Right atrium auricular region (tissue), 2 donors: ENCODE results near the gene FXYD6. TPM values are rescaled to one million over a fixed set of nuclear protein-coding genes. Genes with fewer than 3 reads are reported as not detected.
A peak's percentile ranks its signal among the peaks of the same experiment; 100 is the strongest.
"Not testable (repeated sequence)": the region's sequence is repeated elsewhere in the genome, so short reads cannot be mapped to it uniquely, and the experiment has no call there.

Source experiments
- DNase-seq: peaks from one replicate; pipeline ENCODE4 v3.0.0-alpha.2; 2019; ENCODE audit warnings: low spot score
- H3K27ac ChIP-seq, 2 donors: fragments of 200-600 bp; sonication (generic); 1 replicate in 1 of 2; 2 replicates in 1 of 2; pipeline ENCODE4 v1.5.1; 2016 to 2019
- H3K27me3 ChIP-seq, 2 donors: fragments of 200-600 bp; sonication (generic); one replicate each; pipeline versions ENCODE4 v1.5.1 to v1.6.0; 2017 to 2019
- H3K36me3 ChIP-seq: fragments of 200-600 bp; sonication (generic); one replicate; pipeline ENCODE4 v1.5.1; 2016
- H3K4me1 ChIP-seq, 2 donors: fragments of 200-600 bp; sonication (generic); one replicate each; pipeline versions ENCODE4 v1.5.1 to v1.6.0; 2017 to 2019
- H3K4me3 ChIP-seq, 2 donors: fragments of 200-600 bp; sonication (generic); 1 replicate in 1 of 2; 2 replicates in 1 of 2; pipeline ENCODE4 v1.5.1; 2017 to 2019; ENCODE audit warnings: mild to moderate bottlenecking in 1 of 2, moderate library complexity in 1 of 2
- H3K9me3 ChIP-seq, 2 donors: fragments of 200-600 bp; sonication (generic); one replicate each; pipeline ENCODE4 v1.5.1; 2019
- total RNA-seq, 2 donors: library from RNA; depleted of rRNA; stranded (reverse); fragments of >200 nt; gene quantifications; one replicate each; pipeline ENCODE4 v1.1.0, GENCODE V29; 2016
- TF ChIP-seq, protein P1 (sequence below), 2 donors: fragments of 200-600 bp; sonication (generic); IDR thresholded peaks; one replicate each; pipeline ENCODE4 v1.5.1; 2019; ENCODE audit warnings: antibody characterized with exemption in 2 of 2

The FXYD6 gene
- total RNA-seq: 10 to 100 TPM; 28.6 to 42.6 TPM

GRCh38 chr11:117876341-117877119 is at the start of gene FXYD6:
Gene FXYD6, minus strand, starts transcription at chr11:117876658. Its CDS starts 33,882 bp downstream, at chr11:117842776.
- H3K27ac ChIP-seq: peak within 1 kb of the TSS; percentile 67 to 83
- no peaks in the 10 kb centered on the region for H3K36me3 ChIP-seq
- H3K27me3 ChIP-seq: no peaks in the 10 kb centered on the region
- peak within 1 kb of the TSS; percentile 55 to 63 for H3K4me3 ChIP-seq
- peak; percentile 66 for DNase-seq
- TF ChIP-seq, protein P1, sequence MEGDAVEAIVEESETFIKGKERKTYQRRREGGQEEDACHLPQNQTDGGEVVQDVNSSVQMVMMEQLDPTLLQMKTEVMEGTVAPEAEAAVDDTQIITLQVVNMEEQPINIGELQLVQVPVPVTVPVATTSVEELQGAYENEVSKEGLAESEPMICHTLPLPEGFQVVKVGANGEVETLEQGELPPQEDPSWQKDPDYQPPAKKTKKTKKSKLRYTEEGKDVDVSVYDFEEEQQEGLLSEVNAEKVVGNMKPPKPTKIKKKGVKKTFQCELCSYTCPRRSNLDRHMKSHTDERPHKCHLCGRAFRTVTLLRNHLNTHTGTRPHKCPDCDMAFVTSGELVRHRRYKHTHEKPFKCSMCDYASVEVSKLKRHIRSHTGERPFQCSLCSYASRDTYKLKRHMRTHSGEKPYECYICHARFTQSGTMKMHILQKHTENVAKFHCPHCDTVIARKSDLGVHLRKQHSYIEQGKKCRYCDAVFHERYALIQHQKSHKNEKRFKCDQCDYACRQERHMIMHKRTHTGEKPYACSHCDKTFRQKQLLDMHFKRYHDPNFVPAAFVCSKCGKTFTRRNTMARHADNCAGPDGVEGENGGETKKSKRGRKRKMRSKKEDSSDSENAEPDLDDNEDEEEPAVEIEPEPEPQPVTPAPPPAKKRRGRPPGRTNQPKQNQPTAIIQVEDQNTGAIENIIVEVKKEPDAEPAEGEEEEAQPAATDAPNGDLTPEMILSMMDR (IDR thresholded peaks at IDR 0.05): no peak
- H3K9me3 ChIP-seq: no peaks in the 10 kb centered on the region
- H3K4me1 ChIP-seq: peaks cover 0 to 52% of the 10 kb centered on the region in 2 donors

- not testable (repeated sequence) for H3K27ac ChIP-seq, H3K36me3 ChIP-seq, H3K9me3 ChIP-seq, DNase-seq, H3K27me3 ChIP-seq, H3K4me3 ChIP-seq, H3K4me1 ChIP-seq
Observed at GRCh38 chr11:117926166-117926565, 49.7 kb upstream of the FXYD6 start.

DNA sequence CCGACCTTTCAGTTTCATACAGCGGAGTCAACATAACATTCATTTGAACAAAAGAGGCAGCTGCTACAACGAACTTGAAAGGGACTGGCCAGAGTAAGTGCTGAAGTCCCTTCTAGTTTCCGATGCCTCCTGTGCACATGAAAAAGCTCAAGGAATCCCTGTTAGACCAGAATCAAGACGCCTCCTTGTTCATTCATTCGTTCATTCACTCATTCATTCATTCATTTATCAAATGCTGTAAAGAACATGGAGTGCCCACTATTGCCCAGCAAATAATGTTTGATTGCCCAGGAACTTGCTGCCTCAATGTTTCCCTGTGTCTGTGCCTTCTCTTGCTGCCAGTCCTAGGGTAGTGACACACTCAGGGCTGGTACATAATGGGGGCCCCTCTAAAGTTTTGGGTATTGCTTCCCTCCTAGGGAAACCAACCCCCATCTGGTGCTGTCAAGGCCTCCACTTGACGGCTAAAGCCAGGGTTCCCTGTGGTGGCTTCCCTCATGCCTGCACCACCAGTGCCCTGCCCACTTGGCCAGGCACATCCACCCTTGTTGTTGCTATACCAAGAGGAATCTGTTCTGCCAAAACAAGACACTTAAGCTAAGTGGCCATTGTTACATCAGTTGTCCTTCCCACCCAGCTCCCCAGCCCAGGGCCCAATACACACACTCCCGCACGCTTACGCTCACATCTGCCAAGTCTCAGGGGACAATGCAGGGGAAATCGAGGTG is 48.9 kb upstream of the FXYD6 start:
- no peak for DNase-seq

GRCh38 chr11:117924631-117925170 is 48.2 kb upstream of the FXYD6 start:
- Histone ChIP-seq H3K27me3 (no peaks in the 10 kb centered on the region), H3K9me3 (no peaks in the 10 kb centered on the region), H3K4me3 (no peak overlapping the region), H3K36me3 (no peaks in the 10 kb centered on the region), H3K4me1 (no peaks in the 10 kb centered on the region), H3K27ac (no peak overlapping the region)
- DNase-seq: no peak
- TF ChIP-seq, protein P1 (IDR thresholded peaks at IDR 0.05): no peak

More for the DNA sequence above, 48.9 kb upstream of the FXYD6 start:
- no peaks in the 10 kb centered on the region for H3K36me3 ChIP-seq
- no peaks in the 10 kb centered on the region for H3K9me3 ChIP-seq
- TF ChIP-seq, protein P1 (IDR thresholded peaks at IDR 0.05): no peak
- H3K27me3 ChIP-seq: no peaks in the 10 kb centered on the region
- H3K27ac ChIP-seq: no peak overlapping the region
- H3K4me3 ChIP-seq: no peak overlapping the region
- H3K4me1 ChIP-seq: no peaks in the 10 kb centered on the region

- Histone ChIP-seq H3K36me3 (no peaks in the 10 kb centered on the region), H3K4me1 (no peaks in the 10 kb centered on the region), H3K9me3 (no peaks in the 10 kb centered on the region), H3K4me3 (no peak overlapping the region), H3K27me3 (no peaks in the 10 kb centered on the region), H3K27ac (no peak overlapping the region)
- DNase-seq: no peak
- TF ChIP-seq, protein P1 (IDR thresholded peaks at IDR 0.05): no peak
Observed at GRCh38 chr11:117923773-117924172, 47.3 kb upstream of the FXYD6 start.

DNA sequence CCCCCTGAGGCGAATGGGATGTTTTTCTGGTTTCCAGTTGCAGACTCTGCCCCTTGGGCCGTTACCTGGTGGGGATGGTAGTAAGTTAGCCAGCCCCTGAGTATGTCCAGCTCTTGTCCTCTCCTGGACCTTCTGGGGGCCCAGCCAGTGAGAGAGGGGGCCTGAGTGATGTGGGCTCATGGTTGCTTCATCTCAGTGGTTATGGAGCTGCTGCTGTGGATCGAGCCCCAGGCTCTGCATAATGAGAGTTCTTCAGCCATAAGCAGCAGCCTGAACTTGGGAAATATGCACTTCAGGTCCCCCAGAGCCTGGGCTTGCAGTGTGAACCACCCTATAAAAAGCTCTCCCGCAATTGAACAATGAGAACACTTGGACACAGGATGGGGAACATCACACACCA is 46.8 kb upstream of the FXYD6 start:
- no peaks in the 10 kb centered on the region for H3K36me3 ChIP-seq
- H3K4me3 ChIP-seq: no peak overlapping the region
- no peaks in the 10 kb centered on the region for H3K9me3 ChIP-seq
- H3K27ac ChIP-seq: no peak overlapping the region
- no peak for DNase-seq
- no peaks in the 10 kb centered on the region for H3K27me3 ChIP-seq
- TF ChIP-seq, protein P1 (IDR thresholded peaks at IDR 0.05): no peak
- H3K4me1 ChIP-seq: no peaks in the 10 kb centered on the region
